Cerebellar cortex (tissue), 1 donor: Measurements from ENCODE around the gene GALNT3.

Experiments used
- DNase-seq: peaks from one replicate; pipeline ENCODE4 v3.0.0-alpha.2; 2015; ENCODE audit warnings: low spot score

GALNT3 gene

GRCh38 chr2:165793779-165794535, at the start of gene GALNT3:
TSS of gene GALNT3 (minus strand) at chr2:165794247. CDS start at chr2:165770700, 23,547 bp downstream.
- peak; percentile 3 for DNase-seq

DNA sequence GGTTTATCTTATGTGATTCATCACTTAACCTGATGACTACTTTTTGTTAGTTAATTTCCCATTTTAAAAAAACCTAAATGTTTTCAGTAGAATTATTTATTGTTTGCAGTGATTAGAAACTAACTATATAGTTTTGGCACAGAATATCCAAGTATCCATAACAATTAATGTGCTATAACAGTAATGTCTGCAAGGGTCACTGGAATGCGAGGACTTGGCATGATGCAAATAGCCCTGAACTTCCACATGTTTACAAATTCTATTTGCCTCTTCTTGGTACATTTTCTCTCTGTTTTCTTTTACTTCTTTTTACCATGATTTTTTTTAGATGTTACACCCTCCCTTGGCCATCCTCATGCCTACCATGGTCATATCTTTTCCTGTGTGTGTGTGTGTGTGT, 49.3 kb upstream of the GALNT3 start:
- no peak for DNase-seq

GRCh38 chr2:165840333-165840958, 46.4 kb upstream of the GALNT3 start:
- DNase-seq = no peak

GRCh38 chr2:165839610-165840009, 45.6 kb upstream of the GALNT3 start:
- no peak for DNase-seq

DNA sequence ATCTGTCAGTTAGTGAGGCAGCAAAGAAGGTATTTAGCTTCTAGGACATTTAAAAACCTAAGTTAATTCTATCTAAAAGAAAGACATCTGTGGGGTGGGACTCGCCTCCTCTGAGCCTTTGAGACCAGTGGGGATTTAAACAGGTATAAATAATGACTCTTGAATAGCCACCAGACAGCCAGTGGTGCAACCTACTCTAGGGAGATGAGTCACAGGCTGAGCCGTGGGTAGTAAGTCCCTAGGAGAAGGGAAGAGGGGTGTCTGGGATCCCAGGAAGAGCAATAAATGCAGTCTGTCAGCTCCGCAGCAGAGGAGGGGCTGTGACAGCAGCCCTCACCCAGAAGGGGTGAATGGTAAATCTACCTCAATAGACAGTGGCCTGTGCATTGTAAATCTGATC, 43.1 kb upstream of the GALNT3 start:
- no peak for DNase-seq

DNA sequence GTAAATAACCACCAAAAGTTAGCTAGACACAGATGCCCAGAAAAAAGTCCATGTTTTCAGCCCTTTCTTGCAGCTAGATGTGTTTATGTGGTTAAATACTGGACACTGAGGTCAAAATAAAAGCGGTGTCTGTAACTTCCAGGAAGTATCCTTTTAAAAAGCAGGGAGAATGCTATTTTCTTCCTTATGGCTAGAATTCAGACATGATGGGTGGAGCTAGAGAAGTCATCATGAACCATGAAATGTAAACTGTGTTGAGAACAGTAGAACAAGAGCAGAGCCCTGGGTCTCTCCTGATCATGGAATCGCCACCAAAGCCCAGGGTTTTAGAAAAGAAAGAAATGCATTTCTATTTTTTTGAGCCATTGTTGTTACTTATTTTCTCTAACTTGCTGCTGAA, 41.3 kb upstream of the GALNT3 start:
- DNase-seq = no peak

- DNase-seq = no peak
Measured at GRCh38 chr2:165833156-165833555, 39.1 kb upstream of the GALNT3 start.

DNA sequence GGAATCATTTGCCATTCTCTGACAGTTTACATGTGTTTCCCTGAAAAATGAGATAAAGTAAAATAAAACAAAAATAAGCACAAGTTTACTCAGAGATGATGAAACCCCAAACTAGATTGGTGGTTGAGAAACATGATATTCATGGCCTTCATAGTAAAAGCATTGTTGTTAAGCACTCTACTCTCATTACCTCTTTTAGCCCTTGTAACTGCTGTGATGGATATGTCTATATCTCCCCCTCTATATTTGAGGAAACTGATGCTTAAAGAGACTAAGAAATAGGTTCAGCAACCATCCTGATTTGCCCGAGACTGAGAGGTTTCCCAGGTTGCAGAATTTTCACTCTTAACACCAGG, 33.9 kb upstream of the GALNT3 start:
- no peak for DNase-seq

GRCh38 chr2:165827016-165827920, 33.2 kb upstream of the GALNT3 start:
- no peak for DNase-seq

DNA sequence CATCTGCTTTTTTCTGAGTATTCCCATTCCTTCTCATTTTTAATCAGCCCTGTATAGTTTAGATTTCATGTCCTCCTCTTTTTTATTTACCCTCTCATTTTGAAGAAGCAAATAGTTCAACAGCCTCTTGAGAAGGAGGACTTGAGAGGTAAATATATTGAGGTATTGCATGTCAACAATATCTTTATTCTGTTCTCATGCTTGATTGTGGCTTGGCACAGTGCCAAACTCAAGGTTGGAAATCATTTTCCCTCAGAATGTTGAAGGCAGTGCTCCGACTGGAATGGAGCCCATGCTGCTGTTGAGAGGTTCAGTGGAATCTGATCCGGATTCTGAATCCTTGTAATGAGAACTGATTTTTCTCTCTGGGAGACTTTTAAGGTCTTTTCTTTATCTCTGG, 31.0 kb upstream of the GALNT3 start:
- peak; percentile 13 for DNase-seq

- no peak for DNase-seq
Measured at GRCh38 chr2:165820296-165820695, 26.2 kb upstream of the GALNT3 start.

- no peak for DNase-seq
Measured at GRCh38 chr2:165818920-165819319, 24.9 kb upstream of the GALNT3 start.

GRCh38 chr2:165815299-165816141, 21.5 kb upstream of the GALNT3 start:
- no peak for DNase-seq

DNA sequence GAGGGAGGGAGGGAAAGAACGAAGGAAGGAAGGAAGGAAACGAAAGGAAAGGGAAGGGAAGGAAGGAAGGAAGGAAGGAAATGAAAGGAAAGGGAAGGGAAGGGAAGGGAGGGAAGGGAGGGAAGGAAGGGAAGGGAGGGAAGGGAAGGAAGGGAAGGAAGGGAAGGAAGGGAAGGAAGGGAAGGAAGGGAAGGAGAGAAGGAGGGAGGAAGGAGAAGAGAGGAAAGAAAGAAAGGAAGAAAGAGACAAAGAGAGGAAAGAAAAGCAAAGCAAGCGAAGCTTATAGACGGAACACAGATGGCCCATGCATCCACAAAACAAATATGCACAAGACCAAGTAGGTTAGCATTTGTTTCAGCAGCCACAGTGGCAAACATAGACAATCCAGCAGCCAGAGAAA, 20.4 kb upstream of the GALNT3 start:
- no peak for DNase-seq

GRCh38 chr2:165811592-165812370, 17.7 kb upstream of the GALNT3 start:
- DNase-seq = no peak

DNA sequence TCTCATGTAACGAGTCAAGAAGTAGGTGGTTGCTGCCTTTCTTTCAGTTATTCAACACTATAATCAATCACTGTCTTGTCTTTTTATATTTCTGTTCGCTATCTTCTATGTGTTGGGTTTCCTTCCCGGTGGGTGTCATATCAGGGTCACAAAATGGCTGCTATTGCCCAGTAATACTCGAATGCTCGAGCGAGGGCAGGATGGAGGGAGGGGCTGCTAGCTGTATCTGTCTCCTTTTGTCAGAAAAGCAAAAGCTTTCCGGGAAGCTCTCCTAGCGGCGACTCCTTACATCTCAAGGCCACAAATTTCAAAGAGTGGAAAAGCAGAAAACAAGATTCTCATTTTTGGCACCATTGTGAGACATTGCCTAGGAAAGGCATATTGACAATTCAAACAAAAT, 16.4 kb upstream of the GALNT3 start:
- no peak for DNase-seq

GRCh38 chr2:165804719-165805118, 10.7 kb upstream of the GALNT3 start:
- no peak for DNase-seq

GRCh38 chr2:165803123-165803760, 9.2 kb upstream of the GALNT3 start:
- DNase-seq = no peak

DNA sequence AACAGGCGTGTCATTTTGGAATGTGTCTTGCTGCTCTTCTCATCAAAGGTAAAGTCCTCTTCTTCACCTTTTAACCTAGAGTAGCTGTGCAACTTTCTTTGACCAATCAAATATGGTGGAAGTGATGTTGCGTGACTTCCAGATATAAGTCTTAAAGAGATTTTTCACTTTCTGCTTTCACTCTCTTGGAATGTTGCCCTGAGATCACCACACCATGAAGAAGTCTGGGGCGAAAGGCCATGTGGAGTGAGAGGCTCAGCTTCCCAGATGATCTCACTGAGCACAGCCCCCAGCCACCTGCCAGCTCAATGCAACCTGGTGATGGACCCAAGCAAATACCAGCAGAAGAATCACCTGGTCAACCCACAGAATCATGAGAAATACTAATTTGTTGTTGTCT, 7.1 kb upstream of the GALNT3 start:
- no peak for DNase-seq

DNA sequence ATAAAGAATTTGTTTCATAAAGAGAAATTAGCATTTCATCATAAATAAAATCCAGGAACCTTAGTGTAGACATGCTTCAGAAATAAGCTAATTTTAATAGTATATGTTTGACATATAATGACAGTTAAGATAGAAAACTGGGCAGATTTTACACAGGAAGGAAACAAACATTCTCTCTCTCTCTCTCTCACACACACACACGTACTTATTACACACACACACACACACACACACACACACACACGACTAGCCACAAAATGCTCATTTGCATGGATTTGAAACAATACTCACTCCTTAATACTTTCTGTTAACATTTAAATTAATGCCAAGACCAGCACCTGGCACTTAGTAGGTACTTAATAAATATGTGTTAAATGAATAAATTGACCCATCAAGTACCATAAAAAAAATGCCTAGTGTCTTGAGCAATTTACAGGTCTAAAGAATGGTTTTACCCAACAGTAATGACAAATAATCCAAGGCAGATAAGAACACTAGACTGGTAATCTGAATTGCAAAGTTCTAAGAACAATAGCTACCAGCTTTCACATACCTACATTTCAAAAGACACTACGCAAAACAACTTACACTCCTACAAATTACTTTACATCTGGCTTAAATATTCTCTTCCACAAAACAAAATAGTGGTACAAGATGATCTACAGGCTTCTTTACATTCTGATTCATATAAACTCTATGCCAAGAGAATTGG, 2.9 kb upstream of the GALNT3 start:
- DNase-seq = no peak
